Epithelial cell of proximal tubule (primary cell): ENCODE results near the gene PTPRK. TPM values are rescaled to one million over a fixed set of nuclear protein-coding genes. Genes with fewer than 3 reads are reported as not detected.

Source experiments
- DNase-seq: peaks from one replicate; pipeline ENCODE4 v3.0.0-alpha.2; 2011; ENCODE audit warnings: low read depth
- H3K4me3 ChIP-seq: 2 replicates; pipeline ENCODE4 v1.5.1; 2011; ENCODE audit warnings: low read depth, mild to moderate bottlenecking, low read length
- CTCF ChIP-seq: conservative IDR thresholded peaks from 2 replicates; pipeline ENCODE4 v1.5.1; 2012; ENCODE audit warnings: low read depth, mild to moderate bottlenecking, low read length
- total RNA-seq: library from RNA; depleted of rRNA; stranded (reverse); fragments of >200 nt; gene quantifications from 2 replicates; pipeline ENCODE4 v1.2.3, GENCODE V29; 2015

Gene PTPRK
- total RNA-seq, 1 donor from 2014 or later: 42.5 TPM

GRCh38 chr6:128284128-128284527 is 236.3 kb downstream of the PTPRK start:
- no peak for DNase-seq
- no peak for TF ChIP-seq CTCF
- no peak overlapping the region for H3K4me3 ChIP-seq

GRCh38 chr6:128282961-128283360 is 237.4 kb downstream of the PTPRK start:
- no peak overlapping the region for H3K4me3 ChIP-seq
- no peak for TF ChIP-seq CTCF
- DNase-seq: no peak

- no peak for DNase-seq
- no peak for TF ChIP-seq CTCF
- no peak overlapping the region for H3K4me3 ChIP-seq
Measured at GRCh38 chr6:128280960-128281359, 239.4 kb downstream of the PTPRK start.

- no peak for TF ChIP-seq CTCF
- no peak overlapping the region for H3K4me3 ChIP-seq
- DNase-seq: no peak
Measured at GRCh38 chr6:128280066-128280465, 240.3 kb downstream of the PTPRK start.

GRCh38 chr6:128278836-128279235 is 241.6 kb downstream of the PTPRK start:
- H3K4me3 ChIP-seq: no peak overlapping the region
- TF ChIP-seq CTCF: no peak
- DNase-seq: no peak

GRCh38 chr6:128277379-128277778 is 243.0 kb downstream of the PTPRK start:
- H3K4me3 ChIP-seq: no peak overlapping the region
- DNase-seq: no peak
- no peak for TF ChIP-seq CTCF

GRCh38 chr6:128276311-128276710 is 244.1 kb downstream of the PTPRK start:
- no peak for DNase-seq
- no peak for TF ChIP-seq CTCF
- H3K4me3 ChIP-seq: no peak overlapping the region
